Inflammatory macrophage treated with lipopolysaccharide for 1 hour (primary cell): ENCODE measurements around the gene ZNF532.

Experiments
- DNase-seq, 2 donors: peaks; one replicate each; pipeline ENCODE4 v3.0.0-alpha.2; 2020 to 2022

ZNF532 gene

GRCh38 chr18:58951986-58952702, 87.5 kb downstream of the ZNF532 start:
- no peak for DNase-seq

- no peak for DNase-seq
Observed at GRCh38 chr18:58952858-58953257, 88.2 kb downstream of the ZNF532 start.

DNA sequence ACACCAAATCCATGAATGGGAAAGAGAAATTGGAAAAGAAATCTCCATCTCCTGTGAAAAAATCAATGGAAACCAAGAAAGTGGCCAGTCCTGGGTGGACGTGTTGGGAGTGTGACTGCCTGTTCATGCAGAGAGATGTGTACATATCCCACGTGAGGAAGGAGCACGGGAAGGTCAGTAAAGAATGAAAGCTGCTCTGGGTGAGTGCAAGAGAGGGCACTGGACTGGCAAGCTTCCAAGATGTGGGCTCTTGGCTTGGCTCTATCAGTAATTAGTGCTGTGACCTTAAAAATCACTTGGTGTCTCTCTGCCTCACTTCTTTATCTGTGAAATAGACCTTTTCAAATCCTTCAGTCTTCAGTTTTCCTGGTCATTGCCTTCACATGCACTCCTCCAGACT, 89.0 kb downstream of the ZNF532 start:
- no peak for DNase-seq

DNA sequence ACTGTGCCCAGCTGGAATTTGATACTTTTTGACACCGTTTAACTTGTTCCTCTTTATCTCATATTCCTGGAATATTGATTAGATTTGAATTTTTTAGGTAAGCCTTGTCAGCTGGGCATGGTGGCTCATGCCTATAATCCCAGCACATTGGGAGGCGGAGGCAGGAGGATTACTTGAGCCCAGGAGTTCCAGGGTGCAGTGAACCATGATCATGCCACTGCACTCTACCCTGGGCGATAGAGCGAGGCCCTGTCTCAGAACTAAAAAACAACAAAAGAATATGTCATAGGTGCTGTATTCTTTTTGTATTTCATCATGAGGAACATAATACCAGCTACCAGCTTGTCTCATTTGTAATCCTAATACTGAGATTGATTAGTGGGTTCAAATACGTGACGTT, 90.3 kb downstream of the ZNF532 start:
- DNase-seq, result no peak

DNA sequence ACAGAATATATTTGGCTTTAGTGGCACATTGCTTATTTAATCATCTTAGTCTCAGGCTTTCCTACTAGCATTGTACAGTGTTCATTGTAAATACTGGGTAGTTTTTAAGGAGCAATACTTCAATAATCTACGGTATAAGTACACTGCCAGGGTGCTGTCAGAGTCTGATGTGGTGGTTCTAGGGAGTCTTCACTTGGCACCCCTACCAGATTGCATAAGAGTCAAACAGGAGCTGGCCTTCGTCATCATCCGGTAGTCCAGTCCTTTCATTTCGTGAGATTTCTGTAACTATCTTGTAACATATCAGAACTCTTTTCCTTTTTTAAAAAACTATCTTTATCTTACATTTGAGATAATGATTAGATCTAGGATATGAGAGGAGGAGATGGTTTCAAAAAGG, 91.1 kb downstream of the ZNF532 start:
- DNase-seq, result no peak

DNA sequence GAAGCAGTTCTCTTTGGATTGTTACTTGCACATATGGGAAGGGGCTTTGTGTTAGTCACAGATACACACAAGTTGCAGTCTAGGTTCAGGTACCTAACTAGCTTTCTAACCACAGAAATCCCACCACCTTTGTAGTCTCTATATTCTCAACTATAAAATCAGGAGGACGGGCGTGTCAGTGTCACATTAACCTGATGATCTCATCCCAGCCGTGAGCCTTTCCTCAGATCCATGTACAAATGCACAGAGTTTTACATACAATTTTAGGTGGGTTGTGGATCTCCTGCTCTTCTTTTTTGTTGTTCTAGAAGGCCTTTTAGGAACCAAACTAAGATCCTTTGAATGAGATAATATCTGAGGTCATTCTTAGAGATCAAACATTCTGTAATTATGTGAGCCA, 94.0 kb downstream of the ZNF532 start:
- no peak for DNase-seq

GRCh38 chr18:58960508-58960907, 95.8 kb downstream of the ZNF532 start:
- no peak for DNase-seq

DNA sequence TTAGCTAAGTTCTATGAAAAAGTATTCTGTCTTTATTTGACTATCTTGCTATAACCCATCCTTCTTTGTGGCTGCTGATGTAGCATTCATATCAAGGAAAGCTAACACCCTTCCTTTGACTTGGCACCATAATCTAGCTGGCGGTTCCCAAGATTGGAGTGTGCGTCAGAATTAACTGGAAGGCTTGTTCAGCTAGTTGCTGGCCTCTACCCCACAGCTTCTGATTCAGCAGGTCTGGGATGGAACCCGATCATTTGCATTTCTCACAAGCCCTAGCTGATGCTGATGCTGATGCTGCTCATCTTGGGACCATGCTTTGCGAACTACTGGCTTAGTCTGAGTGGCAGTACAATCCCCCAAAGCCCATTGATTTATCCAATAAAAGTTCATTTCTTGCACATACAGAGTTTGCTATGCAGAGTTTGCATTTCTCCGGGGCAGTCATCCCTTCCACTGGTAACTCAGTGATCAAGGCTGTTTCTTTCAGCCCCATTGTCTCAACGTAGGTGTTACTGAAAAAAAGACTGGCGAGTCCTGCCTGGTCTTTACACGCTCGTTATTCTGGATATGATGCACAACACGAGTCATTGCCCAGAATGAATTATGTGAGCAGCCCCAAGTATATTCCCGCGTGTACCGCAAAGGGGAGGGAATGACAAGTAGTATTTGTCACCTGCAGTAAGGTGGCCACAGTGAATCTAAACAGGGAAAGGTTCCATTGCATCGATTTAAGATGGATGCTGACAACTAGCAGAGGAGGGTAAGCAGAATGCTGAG, 96.5 kb downstream of the ZNF532 start:
- DNase-seq, result no peak

DNA sequence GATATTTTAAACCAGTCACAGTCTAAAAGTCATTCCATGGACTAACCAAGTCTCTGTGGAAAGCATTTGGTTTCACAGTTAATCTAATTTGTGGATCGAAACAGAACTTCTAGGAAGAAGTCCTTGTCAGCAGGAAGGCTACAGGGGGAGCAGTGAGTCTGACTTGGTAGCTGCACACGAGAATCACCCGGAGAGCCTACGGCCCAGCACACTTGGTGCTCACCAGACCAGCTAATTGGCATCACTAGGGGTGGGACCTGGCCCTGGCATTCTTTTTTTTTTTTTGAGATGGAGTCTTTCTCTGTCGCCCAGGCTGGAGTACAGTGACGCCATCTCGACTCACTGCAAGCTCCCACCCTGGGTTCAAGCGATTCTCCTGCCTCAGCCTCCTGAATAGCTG, 97.7 kb downstream of the ZNF532 start:
- no peak for DNase-seq

GRCh38 chr18:58965291-58966004, 100.8 kb downstream of the ZNF532 start:
- no peak for DNase-seq

GRCh38 chr18:58966005-58966677, 101.5 kb downstream of the ZNF532 start:
- peak in 1 of 2 donors; percentile 3 for DNase-seq

DNA sequence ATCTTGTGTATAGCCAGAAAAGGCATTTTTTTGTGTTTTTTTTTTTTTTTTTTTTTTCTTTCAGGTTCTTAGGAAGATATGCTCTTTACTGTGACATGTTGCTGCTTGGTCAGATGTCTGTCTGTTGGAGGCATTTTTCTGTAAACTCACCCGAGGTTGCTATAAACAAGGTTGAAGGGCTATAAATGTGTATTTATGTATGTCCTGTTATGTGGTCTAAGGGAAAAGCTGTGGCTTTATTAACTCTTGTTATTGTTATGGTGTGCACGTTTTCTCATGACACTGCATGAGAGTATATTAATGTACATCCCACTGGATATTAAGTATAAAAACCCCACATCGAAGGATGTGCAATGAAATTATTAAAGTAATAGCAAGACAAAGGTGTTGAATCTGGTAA, 102.0 kb downstream of the ZNF532 start:
- no peak for DNase-seq

- DNase-seq, result no peak
Observed at GRCh38 chr18:58967751-58968254, 103.1 kb downstream of the ZNF532 start.

GRCh38 chr18:58970943-58971790, 106.5 kb downstream of the ZNF532 start:
- DNase-seq, result no peak

DNA sequence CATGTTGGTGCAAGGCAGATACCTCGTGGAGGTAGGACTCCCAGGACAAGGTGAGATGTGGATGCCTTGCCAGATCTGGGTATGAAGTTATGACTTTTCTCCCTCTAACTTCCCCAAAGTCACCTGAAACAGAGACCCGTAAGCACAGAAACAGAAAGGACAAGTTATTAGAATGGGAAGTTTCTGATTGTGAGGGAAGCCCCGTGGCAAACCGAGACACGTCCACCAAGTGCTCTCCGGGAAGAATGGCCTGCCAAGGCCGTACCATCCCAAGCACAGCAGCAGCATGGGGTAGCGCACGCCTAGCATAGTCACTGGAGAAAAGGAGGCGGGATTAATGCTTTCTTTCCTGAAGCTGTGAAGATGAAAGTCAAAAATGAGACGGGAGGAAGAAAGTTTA, 110.6 kb downstream of the ZNF532 start:
- no peak for DNase-seq

GRCh38 chr18:58975781-58976180, 111.1 kb downstream of the ZNF532 start:
- peak; percentile 1 to 4 for DNase-seq

GRCh38 chr18:58977223-58977622, 112.5 kb downstream of the ZNF532 start:
- no peak for DNase-seq

DNA sequence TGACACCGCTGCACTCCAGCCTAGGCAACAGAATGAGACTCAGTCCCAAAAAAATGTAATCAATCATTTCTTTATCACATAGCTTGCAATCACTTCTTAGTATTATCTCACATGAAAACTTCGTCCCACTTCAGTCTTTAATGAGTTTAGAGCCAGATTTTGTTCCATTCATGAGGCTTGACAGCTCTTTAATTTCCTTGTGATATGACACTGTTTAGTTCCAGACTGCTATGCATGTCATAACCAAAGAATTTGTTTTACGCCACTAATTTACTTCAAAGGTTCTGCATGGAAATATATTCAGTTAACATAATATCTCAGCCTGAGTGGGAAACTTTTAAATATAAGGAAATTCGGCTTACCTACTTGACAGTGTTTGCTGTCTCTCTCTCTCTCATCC, 113.1 kb downstream of the ZNF532 start:
- DNase-seq, result no peak

DNA sequence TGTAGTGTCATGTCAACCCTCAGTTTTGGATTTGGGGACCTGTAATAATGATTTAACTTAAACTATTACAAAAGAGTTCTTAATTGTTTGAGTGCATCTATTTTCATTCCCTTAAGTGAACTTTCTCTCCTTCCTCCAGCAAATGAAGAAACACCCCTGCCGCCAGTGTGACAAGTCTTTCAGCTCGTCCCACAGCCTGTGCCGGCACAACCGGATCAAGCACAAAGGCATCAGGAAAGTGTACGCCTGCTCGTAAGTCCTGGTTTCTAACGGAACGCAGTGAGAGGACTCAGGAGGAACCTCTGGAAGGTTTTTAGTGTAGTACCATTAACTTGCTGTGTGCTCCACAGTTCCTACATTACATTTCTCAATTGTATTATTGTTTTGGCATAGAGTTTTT, 114.2 kb downstream of the ZNF532 start:
- no peak for DNase-seq

DNA sequence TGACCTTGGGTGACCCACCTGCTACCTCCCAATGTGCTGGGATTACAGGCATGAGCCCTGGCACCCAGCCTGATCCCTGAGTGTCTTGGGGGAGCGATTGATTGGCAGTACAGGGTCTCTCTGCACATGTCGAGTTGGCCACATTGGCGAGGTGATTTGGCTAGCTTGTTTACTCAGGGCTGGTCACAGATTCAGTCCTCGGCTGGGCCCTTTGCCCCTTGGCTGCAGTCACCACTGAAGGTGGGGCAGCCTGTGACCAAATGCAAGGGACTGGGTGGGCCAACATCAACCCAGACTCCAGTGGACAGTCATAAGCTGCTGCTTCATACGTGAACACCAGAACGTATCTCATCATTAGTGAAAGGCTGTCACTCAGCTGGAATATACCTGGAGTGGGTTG, 114.9 kb downstream of the ZNF532 start:
- DNase-seq, result no peak

- DNase-seq, result no peak
Observed at GRCh38 chr18:58980991-58981390, 116.3 kb downstream of the ZNF532 start.
